Measurements from ENCODE around the gene SUMO3.

SUMO3 gene

DNA sequence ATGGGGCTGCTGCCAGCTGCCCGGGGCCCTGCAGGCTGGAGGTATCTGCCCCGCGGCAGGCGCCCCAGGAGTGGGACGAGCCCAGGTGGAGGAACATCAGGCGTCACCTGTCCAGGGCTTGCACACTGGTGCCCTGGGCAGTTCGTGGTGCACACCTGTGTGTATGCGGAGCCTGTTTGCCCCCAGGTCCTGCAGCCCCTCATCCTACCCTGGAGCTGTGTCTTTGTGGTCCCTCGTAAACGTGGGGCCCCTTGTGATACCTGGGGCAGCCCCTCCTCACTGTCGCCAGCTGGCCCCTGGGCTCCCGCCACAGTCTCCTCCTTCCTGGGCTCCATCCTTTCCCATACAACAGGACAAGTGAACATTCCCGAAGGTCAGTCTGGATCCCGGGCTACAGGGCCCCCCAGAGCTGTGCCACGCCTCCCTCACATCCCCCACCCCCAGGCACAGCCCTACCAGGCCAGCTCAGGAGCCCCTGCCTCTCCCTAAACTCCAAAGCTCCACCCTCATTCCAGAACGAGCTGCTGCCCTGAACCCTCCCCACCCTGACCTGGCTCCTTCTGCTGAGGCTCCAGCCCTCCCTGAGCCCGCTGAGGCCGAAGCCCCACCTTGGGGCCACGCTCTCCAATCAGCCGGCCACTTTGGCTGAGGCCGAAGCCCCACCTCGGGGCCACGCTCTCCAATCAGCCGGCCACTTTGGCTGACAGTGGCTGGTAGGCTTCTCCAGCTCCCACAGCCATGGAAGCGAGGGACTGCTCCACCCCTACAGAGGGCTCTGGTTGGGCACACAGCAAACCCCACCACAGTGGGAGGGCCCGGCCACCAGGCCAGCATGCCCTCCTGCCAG lies 58.9 kb downstream of the SUMO3 start:
- no peak for DNase-seq (ENCODE audit: low read depth)

DNA sequence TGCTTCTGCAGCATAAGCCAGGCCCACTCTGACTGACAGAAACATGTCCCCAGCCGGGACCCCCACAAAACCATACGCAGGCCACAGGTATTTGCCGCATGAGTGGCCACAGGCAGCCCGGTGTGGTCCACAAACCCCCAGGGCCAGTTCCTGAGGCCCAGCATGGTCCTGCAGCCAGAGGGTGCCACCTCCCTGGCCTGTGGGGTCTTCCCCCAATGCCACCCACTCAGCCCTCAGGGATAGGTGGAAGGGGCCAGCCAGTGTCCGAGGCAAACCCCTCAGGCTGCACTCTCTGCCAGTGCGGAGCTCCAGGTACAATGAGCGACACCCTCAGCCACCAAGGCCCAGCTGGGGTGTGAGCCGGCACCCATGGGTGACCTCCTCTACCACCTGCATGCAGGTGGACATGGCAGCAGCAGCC lies 59.7 kb downstream of the SUMO3 start:
- DNase-seq (ENCODE audit: low read depth): no peak

DNA sequence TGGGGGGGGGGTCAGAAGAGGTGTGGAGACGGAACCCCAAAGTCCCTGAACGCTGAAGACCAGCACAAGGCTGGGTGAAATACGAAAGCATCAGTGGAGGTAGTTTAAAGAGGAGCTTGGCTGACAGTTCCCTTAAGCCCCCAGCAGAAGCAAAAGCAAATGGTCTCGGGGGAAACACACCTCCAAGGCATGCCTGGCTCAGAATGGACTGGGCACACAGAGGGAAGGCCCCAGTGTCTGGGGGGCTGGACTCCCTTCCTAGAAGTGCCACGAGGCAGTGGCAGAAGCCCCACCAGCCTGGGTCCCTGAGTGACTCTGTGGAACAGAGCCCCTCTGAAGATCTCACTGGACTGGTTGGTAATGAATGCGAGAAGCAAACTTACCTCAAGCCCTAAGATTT lies 60.1 kb downstream of the SUMO3 start:
- DNase-seq (ENCODE audit: low read depth): no peak

DNA sequence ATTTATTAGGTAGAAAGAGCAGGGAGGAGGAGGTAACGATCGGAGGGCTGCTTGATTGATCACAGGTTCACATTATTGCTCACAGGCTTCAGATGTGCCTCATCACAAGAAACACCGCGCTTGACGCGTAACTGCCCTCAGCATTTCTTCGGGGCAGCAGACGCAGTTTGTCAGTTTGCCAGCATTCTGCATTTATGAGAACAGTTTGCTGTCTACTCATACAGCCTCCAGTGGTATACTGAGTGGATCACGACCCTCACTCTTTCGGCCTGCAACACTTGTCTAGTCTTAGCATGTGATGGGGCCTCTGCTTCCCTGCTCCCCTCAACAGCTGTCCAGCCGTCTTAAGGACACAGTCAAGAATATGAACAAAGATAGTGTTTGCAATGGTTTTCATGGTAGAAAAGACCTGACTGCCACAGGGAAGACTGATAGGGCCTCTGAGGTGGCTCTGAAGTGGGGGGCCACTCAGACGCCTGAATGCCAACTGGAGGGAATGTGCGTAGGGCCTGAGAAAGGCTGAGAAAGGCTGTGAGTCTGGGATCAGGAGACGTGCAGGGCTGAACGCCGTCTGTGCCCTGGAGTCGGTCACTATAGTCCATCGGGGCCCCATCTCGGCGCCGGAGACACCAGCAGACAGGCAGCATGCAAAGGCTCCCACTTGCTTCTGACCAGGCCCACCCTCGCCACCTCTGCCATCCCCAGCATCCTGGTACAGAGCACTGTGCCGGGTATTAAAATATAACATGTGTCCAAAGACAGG lies 61.3 kb downstream of the SUMO3 start:
- no peak for DNase-seq (ENCODE audit: low read depth)
